HG02938 (cell line): ENCODE data around the gene LIMCH1.
"Not testable (repeated sequence)": the region's sequence is repeated elsewhere in the genome, so short reads cannot be mapped to it uniquely, and the experiment has no call there.

Experiments used
- ATAC-seq: cut with Tn5 transposase; IDR thresholded peaks from one replicate; pipeline ENCODE4 v1.9.1; 2021; ENCODE audit warnings: mild to moderate bottlenecking, moderate library complexity; ENCODE audit not compliant: unreplicated experiment

Gene LIMCH1

GRCh38 chr4:41538017-41538733 lies at the start of gene LIMCH1:
LIMCH1 (plus strand) TSS chr4:41538157; CDS start chr4:41605996, 67,839 bp downstream.
- no peak for ATAC-seq

GRCh38 chr4:41491081-41491576 lies 46.8 kb upstream of the LIMCH1 start:
- ATAC-seq = not testable (repeated sequence)

- ATAC-seq = no peak
Observed at GRCh38 chr4:41496977-41497376, 41.0 kb upstream of the LIMCH1 start.

- no peak for ATAC-seq
Observed at GRCh38 chr4:41498177-41498576, 39.8 kb upstream of the LIMCH1 start.

GRCh38 chr4:41504167-41504818 lies 33.7 kb upstream of the LIMCH1 start:
- no peak for ATAC-seq

GRCh38 chr4:41505161-41505661 lies 32.7 kb upstream of the LIMCH1 start:
- ATAC-seq = no peak

- no peak for ATAC-seq
Observed at GRCh38 chr4:41506130-41506529, 31.8 kb upstream of the LIMCH1 start.

GRCh38 chr4:41507291-41507947 lies 30.5 kb upstream of the LIMCH1 start:
- ATAC-seq = no peak

GRCh38 chr4:41509451-41509866 lies 28.5 kb upstream of the LIMCH1 start:
- no peak for ATAC-seq

- no peak for ATAC-seq
Observed at GRCh38 chr4:41510179-41510578, 27.8 kb upstream of the LIMCH1 start.

GRCh38 chr4:41512136-41512535 lies 25.8 kb upstream of the LIMCH1 start:
- ATAC-seq = no peak

GRCh38 chr4:41512596-41512995 lies 25.4 kb upstream of the LIMCH1 start:
- no peak for ATAC-seq

GRCh38 chr4:41514169-41514568 lies 23.8 kb upstream of the LIMCH1 start:
- no peak for ATAC-seq

- no peak for ATAC-seq
Observed at GRCh38 chr4:41514766-41515481, 23.0 kb upstream of the LIMCH1 start.

GRCh38 chr4:41517121-41517520 lies 20.8 kb upstream of the LIMCH1 start:
- ATAC-seq = no peak

- no peak for ATAC-seq
Observed at GRCh38 chr4:41517747-41518146, 20.2 kb upstream of the LIMCH1 start.

GRCh38 chr4:41524425-41524824 lies 13.5 kb upstream of the LIMCH1 start:
- ATAC-seq = no peak

- ATAC-seq = no peak
Observed at GRCh38 chr4:41525129-41525528, 12.8 kb upstream of the LIMCH1 start.

- no peak for ATAC-seq
Observed at GRCh38 chr4:41526628-41527027, 11.3 kb upstream of the LIMCH1 start.

GRCh38 chr4:41528512-41529205 lies 9.3 kb upstream of the LIMCH1 start:
- no peak for ATAC-seq
